ENCODE measurements around the gene HSPA12A. TPM values are rescaled to one million over a fixed set of nuclear protein-coding genes. Genes with fewer than 3 reads are reported as not detected.

The HSPA12A gene
- total and polyA plus RNA-seq, 9 of the 15 experiments (the other 6 are each of a cell fraction or from before 2014, with no cell fraction given) = 0.01 to 0.18 (median 0.04) TPM; not detected in 4

DNA sequence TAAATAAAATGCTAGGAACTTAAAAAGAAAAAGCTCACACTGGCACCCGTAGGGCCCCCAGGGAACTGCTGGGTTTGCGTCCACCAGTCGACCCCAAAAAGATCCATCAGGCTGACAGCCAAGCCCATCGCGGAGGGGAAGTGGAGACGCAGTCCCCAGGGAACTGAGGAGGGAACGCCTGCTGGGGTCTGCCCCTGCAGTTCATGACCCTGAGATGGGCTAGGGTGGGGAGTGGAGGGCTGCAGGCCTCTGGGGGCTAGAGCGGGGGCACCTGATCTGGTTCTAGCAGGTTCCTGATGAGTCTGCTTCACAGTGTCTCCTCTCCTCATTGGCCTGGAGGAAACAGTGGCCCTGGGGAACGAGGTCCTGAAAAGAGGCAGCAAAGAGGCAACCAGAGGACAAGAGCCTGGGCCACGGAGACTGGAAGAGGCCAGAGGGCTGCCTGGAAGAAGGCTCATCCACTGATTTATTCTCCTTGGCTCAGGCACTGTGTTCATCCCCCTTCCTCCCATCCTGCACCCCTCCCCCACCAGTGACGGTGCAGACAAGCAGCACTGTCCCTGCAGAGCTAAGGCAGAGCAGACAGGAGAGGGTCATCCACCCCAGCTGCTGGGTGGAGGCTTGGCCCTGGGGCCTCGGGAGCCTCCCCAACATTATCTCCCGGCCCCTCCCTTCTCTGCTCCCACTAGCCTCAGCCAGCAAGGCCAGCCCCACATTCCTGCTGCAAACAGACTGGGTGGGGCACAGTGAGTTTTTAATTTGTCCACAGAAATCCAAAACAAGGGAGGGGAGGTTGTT lies 24.7 kb upstream of the HSPA12A start (continued):
- TF ChIP-seq, protein P1, sequence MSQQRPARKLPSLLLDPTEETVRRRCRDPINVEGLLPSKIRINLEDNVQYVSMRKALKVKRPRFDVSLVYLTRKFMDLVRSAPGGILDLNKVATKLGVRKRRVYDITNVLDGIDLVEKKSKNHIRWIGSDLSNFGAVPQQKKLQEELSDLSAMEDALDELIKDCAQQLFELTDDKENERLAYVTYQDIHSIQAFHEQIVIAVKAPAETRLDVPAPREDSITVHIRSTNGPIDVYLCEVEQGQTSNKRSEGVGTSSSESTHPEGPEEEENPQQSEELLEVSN (IDR thresholded peaks at IDR 0.05; ENCODE audit: borderline replicate concordance in 1 of 2, extremely low read depth in 1 of 2, insufficient read depth in 1 of 2, insufficient read length in 1 of 2, low read depth in 1 of 2, low read length in 1 of 2, poor library complexity in 1 of 2, severe bottlenecking in 1 of 2) = no peak
- no peak for TF ChIP-seq ZNF830 (CRISPR knock-in tag; IDR thresholded peaks at IDR 0.05)

DNA sequence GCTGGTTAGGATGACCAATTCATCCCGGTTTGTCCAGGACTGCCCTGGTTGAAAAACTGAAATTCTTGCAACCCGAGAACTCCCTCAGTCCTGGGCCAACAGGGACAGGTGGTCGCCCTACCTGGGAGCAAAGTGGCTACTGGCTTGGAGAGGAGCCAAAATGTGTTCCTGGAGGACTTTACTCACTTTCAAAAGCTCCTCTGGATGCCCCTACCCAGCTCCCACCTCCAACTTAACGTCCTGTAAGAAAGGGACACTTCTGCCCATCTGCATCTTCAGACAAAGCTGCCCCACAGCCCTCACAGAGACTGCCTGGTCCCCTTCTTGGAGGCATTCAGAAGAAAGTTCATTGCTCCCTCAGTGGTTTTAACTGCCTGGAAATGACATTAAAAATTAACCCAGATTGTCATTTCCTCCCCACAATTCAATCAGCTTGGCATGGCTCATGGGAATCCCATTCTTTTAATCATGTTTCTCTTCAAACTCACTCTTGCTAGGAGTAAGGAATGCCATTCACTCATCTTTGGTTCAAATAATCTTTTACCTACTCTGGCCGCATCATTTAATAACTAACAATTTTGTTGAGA lies 24.0 kb upstream of the HSPA12A start:
- intact Hi-C loops (cut with micrococcal nuclease) = no loop called here
- in situ Hi-C loops (cut with MboI) = no loop called here
- WGBS (ENCODE audit: insufficient coverage, low coverage, missing lambda C conversion rate) = 0% methylated on average over 5 of the region's 5 CpGs
- H3K4me2 ChIP-seq (ENCODE audit: insufficient read depth, low read length) = no peak overlapping the region
- H3K4me1 ChIP-seq (replicated peaks in 1 of 2; ENCODE audit: control insufficient read depth in 2 of 2, insufficient read depth in 2 of 2, low read length in 2 of 2) = no peaks in the 10 kb centered on the region; a peak in 1 of 5 replicates
- CTCF ChIA-PET (ENCODE audit: low intra/inter-chr PET ratio) = interaction anchor here (0.9 to 1.4 kb wide), 3 partner anchors 76 to 84 kb away, joined by 3 to 5 read pairs (median 4); no protein-coding TSS in a partner anchor
- DNase-seq (ENCODE audit: extremely low read depth in 1 of 4, low spot score in 3 of 4) (no peak), ATAC-seq (no peak), FAIRE-seq (no peak)
- no peak overlapping the region for H3K4me3 ChIP-seq
- no peaks in the 10 kb centered on the region for H3K9me1 ChIP-seq (ENCODE audit: control insufficient read depth, insufficient read depth, low read length)
- H3K9ac ChIP-seq (ENCODE audit: insufficient read depth in 1 of 2, low read depth in 2 of 2, low read length in 2 of 2) = no peak overlapping the region
- POLR2A ChIA-PET = no interaction called here
- no peaks in the 10 kb centered on the region for H4K20me1 ChIP-seq (replicated peaks; ENCODE audit: control insufficient read depth, insufficient read depth, low read length)
- no peak overlapping the region for H2AFZ ChIP-seq (ENCODE audit: low read depth, low read length)
- H3K27ac ChIP-seq (ENCODE audit: extremely low read depth, low read depth, low read length) = no peak overlapping the region
- H3K36me3 ChIP-seq (ENCODE audit: control insufficient read depth, insufficient read depth, low read length) = no peaks in the 10 kb centered on the region
- H3K27me3 ChIP-seq (ENCODE audit: control insufficient read depth in 2 of 2, insufficient read depth in 2 of 2, low read length in 2 of 2) = peaks cover 0 to 20% of the 10 kb centered on the region in 2 experiments; a peak in 3 of 5 replicates
- no peaks in the 10 kb centered on the region for H3K79me2 ChIP-seq (ENCODE audit: control insufficient read depth, insufficient read depth, low read length)
- no TSS peak for BruUV-seq (replicated peaks)
- H3K9me3 ChIP-seq (replicated peaks; ENCODE audit: control insufficient read depth, insufficient read depth, low read depth, low read length) = no peaks in the 10 kb centered on the region
- TF ChIP-seq, protein P2, sequence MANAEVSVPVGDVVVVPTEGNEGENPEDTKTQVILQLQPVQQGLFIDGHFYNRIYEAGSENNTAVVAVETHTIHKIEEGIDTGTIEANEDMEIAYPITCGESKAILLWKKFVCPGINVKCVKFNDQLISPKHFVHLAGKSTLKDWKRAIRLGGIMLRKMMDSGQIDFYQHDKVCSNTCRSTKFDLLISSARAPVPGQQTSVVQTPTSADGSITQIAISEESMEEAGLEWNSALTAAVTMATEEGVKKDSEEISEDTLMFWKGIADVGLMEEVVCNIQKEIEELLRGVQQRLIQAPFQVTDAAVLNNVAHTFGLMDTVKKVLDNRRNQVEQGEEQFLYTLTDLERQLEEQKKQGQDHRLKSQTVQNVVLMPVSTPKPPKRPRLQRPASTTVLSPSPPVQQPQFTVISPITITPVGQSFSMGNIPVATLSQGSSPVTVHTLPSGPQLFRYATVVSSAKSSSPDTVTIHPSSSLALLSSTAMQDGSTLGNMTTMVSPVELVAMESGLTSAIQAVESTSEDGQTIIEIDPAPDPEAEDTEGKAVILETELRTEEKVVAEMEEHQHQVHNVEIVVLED (CRISPR knock-in tag; IDR thresholded peaks at IDR 0.05) = no peak
- TF ChIP-seq, protein P3, sequence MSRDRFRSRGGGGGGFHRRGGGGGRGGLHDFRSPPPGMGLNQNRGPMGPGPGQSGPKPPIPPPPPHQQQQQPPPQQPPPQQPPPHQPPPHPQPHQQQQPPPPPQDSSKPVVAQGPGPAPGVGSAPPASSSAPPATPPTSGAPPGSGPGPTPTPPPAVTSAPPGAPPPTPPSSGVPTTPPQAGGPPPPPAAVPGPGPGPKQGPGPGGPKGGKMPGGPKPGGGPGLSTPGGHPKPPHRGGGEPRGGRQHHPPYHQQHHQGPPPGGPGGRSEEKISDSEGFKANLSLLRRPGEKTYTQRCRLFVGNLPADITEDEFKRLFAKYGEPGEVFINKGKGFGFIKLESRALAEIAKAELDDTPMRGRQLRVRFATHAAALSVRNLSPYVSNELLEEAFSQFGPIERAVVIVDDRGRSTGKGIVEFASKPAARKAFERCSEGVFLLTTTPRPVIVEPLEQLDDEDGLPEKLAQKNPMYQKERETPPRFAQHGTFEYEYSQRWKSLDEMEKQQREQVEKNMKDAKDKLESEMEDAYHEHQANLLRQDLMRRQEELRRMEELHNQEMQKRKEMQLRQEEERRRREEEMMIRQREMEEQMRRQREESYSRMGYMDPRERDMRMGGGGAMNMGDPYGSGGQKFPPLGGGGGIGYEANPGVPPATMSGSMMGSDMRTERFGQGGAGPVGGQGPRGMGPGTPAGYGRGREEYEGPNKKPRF (IDR thresholded peaks at IDR 0.05; ENCODE audit: low read depth, low read length) = no peak
- TF ChIP-seq BRD9 (IDR thresholded peaks at IDR 0.05; ENCODE audit: low read depth, partially characterized antibody) (no peak), CHD2 (IDR thresholded peaks at IDR 0.05; ENCODE audit: low read depth, low read length) (no peak), PRMT5 (CRISPR knock-in tag; IDR thresholded peaks at IDR 0.05) (no peak), SETDB1 (IDR thresholded peaks at IDR 0.05; ENCODE audit: low read length) (no peak), HSF4 (CRISPR knock-in tag; IDR thresholded peaks at IDR 0.05; ENCODE audit: borderline replicate concordance) (no peak), MCM7 (IDR thresholded peaks at IDR 0.05) (no peak), SOX6 (IDR thresholded peaks at IDR 0.05) (no peak), ZNF707 (CRISPR knock-in tag; conservative IDR thresholded peaks at IDR 0.05) (no peak), RFX5 (IDR thresholded peaks at IDR 0.05; ENCODE audit: low read depth, low read length) (no peak), MYC (IDR thresholded peaks at IDR 0.05; ENCODE audit: low read depth, low read length) (no peak), MYC (CRISPR knock-in tag; IDR thresholded peaks at IDR 0.05; ENCODE audit: borderline replicate concordance, low read depth) (no peak), PPARD (CRISPR knock-in tag; IDR thresholded peaks at IDR 0.05) (no peak)

All from K562 (cell line).